Transverse colon (tissue), 4 donors: ENCODE results near the gene IP6K2. TPM values are rescaled to one million over a fixed set of nuclear protein-coding genes. Genes with fewer than 3 reads are reported as not detected.

ENCODE experiments used
- DNase-seq: peaks from one replicate; pipeline ENCODE4 v3.0.0-alpha.2; 2019
- H3K27ac ChIP-seq, 4 donors: fragments of 200-600 bp; sonication (generic); 2 replicates each; pipeline ENCODE4 v1.5.1; 2016 to 2018; ENCODE audit warnings: inconsistent platforms in 4 of 4
- H3K27me3 ChIP-seq: fragments of 200-600 bp; sonication (generic); 2 replicates; pipeline ENCODE4 v1.5.1; 2017; ENCODE audit warnings: inconsistent platforms
- H3K36me3 ChIP-seq, 4 donors: fragments of 200-600 bp; sonication (generic); 2 replicates each; pipeline ENCODE4 v1.5.1; 2017 to 2019; ENCODE audit warnings: inconsistent platforms in 4 of 4
- H3K4me1 ChIP-seq, 4 donors: fragments of 200-600 bp; sonication (generic); 2 replicates each; pipeline ENCODE4 v1.5.1; 2017 to 2020; ENCODE audit warnings: inconsistent platforms in 4 of 4
- H3K4me3 ChIP-seq, 4 donors: fragments of 200-600 bp; sonication (generic); 1 replicate in 1 of 4; 2 replicates in 3 of 4; pipeline versions ENCODE4 v1.5.1 to v1.6.1; 2017 to 2019; ENCODE audit warnings: inconsistent platforms in 4 of 4
- H3K9me3 ChIP-seq, 2 donors: fragments of 200-600 bp; sonication (generic); 2 replicates each; pipeline ENCODE4 v1.5.1; 2017 to 2019; ENCODE audit warnings: inconsistent platforms in 2 of 2
- CTCF ChIP-seq, 5 experiments: fragments of 200-600 bp in 3 of 5; fragments of 450-650 bp in 2 of 5; sonication (generic) in 3 of 5; IDR thresholded peaks; 1 replicate in 2 of 5; 2 replicates in 3 of 5; pipeline ENCODE4 v1.5.1; 2016 to 2017; ENCODE audit warnings: antibody characterized with exemption in 5 of 5, inconsistent platforms in 3 of 5, mild to moderate bottlenecking in 2 of 5, moderate library complexity in 1 of 5
- EP300 ChIP-seq: sonication (generic); formaldehyde crosslinking; IDR thresholded peaks from one replicate; pipeline ENCODE4 v1.6.1; 2017; ENCODE audit warnings: antibody characterized with exemption, low read depth
- POLR2A ChIP-seq: fragments of 450-650 bp; IDR thresholded peaks from one replicate; pipeline ENCODE4 v1.6.1; 2016; ENCODE audit warnings: antibody characterized with exemption, mild to moderate bottlenecking, moderate library complexity
- POLR2AphosphoS5 ChIP-seq, 3 donors: sonication (generic); formaldehyde crosslinking; IDR thresholded peaks; one replicate each; pipeline ENCODE4 v1.6.1; 2016; ENCODE audit warnings: antibody characterized with exemption in 3 of 3
- WGBS, 2 donors: methylation state at CpG; one replicate each; pipeline ENCODE4 v1.1.5; 2018; ENCODE audit warnings: low coverage in 1 of 2; 5-methylcytosine and 5-hydroxymethylcytosine counted together
- in situ Hi-C, 4 donors: fragments of 200-750 bp; cut with MboI; loops; one replicate each; pipeline versions ENCODE4 v1.15.0 to v1.15.1; 2017; ENCODE audit warnings: low sequenced_read_pairs in 3 of 4, low pct_ligation_motif_present in 1 of 4, low pct_unique_long_range_greater_than_20kb in 1 of 4
- intact Hi-C: fragments of 100-400 bp; cut with DNase I; formaldehyde crosslinking; loops from one replicate; pipeline ENCODE4 v1.15.1; 2023; ENCODE audit warnings: low total_unique reads
- total RNA-seq, 4 donors: library from RNA; depleted of rRNA; stranded (reverse); fragments of >200 nt; gene quantifications; one replicate each; pipeline ENCODE4 v1.1.0, GENCODE V29; 2016

The IP6K2 gene
- total RNA-seq, 4 donors from 2014 or later: 169 to 255 (median 225) TPM

- in situ Hi-C loops (no loop called here), intact Hi-C loops (no loop called here)
- Histone ChIP-seq H3K9me3 (no peaks in the 10 kb centered on the region), H3K27me3 (no peaks in the 10 kb centered on the region), H3K4me3 (no peak overlapping the region), H3K36me3 (peaks cover 0 to 72% (median 33%) of the 10 kb centered on the region in 4 donors), H3K27ac (peak overlapping the region in 2 of 4 donors; percentile 2 to 80), H3K4me1 (peaks cover 3 to 23% (median 12%) of the 10 kb centered on the region in 4 donors)
- DNase-seq: no peak
- no peak for TF ChIP-seq EP300
- TF ChIP-seq POLR2AphosphoS5 (IDR thresholded peaks at IDR 0.05): no peak
- TF ChIP-seq CTCF (IDR thresholded peaks at IDR 0.05): no peak
- no peak for TF ChIP-seq POLR2A
These were observed 24.5 kb downstream of the IP6K2 start for GRCh38 chr3:48692551-48692950.

GRCh38 chr3:48690846-48691458 is 26.1 kb downstream of the IP6K2 start:
- in situ Hi-C loops (no loop called here), intact Hi-C loops (no loop called here)
- 87 to 94% methylated on average over 2 of the region's 2 CpGs for WGBS, 2 donors
- no peaks in the 10 kb centered on the region for H3K27me3 ChIP-seq
- DNase-seq: no peak
- no peaks in the 10 kb centered on the region for H3K9me3 ChIP-seq
- peaks cover 10 to 37% (median 17%) of the 10 kb centered on the region in 4 donors for H3K4me1 ChIP-seq
- H3K36me3 ChIP-seq: peaks cover 0 to 76% (median 34%) of the 10 kb centered on the region in 4 donors
- no peak overlapping the region for H3K27ac ChIP-seq
- no peak overlapping the region for H3K4me3 ChIP-seq
- TF ChIP-seq EP300 (no peak), POLR2AphosphoS5 (IDR thresholded peaks at IDR 0.05) (no peak)

GRCh38 chr3:48689384-48689783 is 27.6 kb downstream of the IP6K2 start:
- Histone ChIP-seq H3K36me3 (peaks cover 0 to 65% (median 31%) of the 10 kb centered on the region in 4 donors), H3K27ac (no peak overlapping the region), H3K9me3 (no peaks in the 10 kb centered on the region), H3K4me1 (peaks cover 12 to 35% (median 17%) of the 10 kb centered on the region in 4 donors), H3K27me3 (no peaks in the 10 kb centered on the region), H3K4me3 (no peak overlapping the region)
- no peak for DNase-seq
- intact Hi-C loops: no loop called here
- TF ChIP-seq POLR2AphosphoS5 (IDR thresholded peaks at IDR 0.05): no peak
- no peak for TF ChIP-seq CTCF (IDR thresholded peaks at IDR 0.05)
- no peak for TF ChIP-seq POLR2A
- TF ChIP-seq EP300: no peak
- in situ Hi-C loops: no loop called here
- WGBS, 2 donors: 70% methylated on average over 5 of the region's 5 CpGs; no CpG with 5 or more reads in 1 of the 2 donors

- in situ Hi-C loops: no loop called here
- H3K4me1 ChIP-seq: peaks cover 16 to 33% (median 24%) of the 10 kb centered on the region in 4 donors
- no peaks in the 10 kb centered on the region for H3K27me3 ChIP-seq
- intact Hi-C loops: no loop called here
- WGBS, 2 donors: 87% methylated on average over 3 of the region's 3 CpGs; no CpG with 5 or more reads in 1 of the 2 donors
- DNase-seq: no peak
- H3K4me3 ChIP-seq: no peak overlapping the region
- no peak overlapping the region for H3K27ac ChIP-seq
- TF ChIP-seq CTCF (IDR thresholded peaks at IDR 0.05) (no peak), POLR2A (no peak), EP300 (no peak), POLR2AphosphoS5 (IDR thresholded peaks at IDR 0.05) (no peak)
- H3K36me3 ChIP-seq: peaks cover 0 to 58% (median 27%) of the 10 kb centered on the region in 4 donors
- no peaks in the 10 kb centered on the region for H3K9me3 ChIP-seq
These were observed 28.3 kb downstream of the IP6K2 start for GRCh38 chr3:48688737-48689075.
